Measurements from ENCODE around the gene CYP3A4. TPM values are rescaled to one million over a fixed set of nuclear protein-coding genes. Genes with fewer than 3 reads are reported as not detected.
"Not testable (repeated sequence)": the region's sequence is repeated elsewhere in the genome, so short reads cannot be mapped to it uniquely, and the experiment has no call there.

The CYP3A4 gene
- total and polyA plus RNA-seq, 12 donors = 0.14 to 34.6 (median 1.00) TPM

DNA sequence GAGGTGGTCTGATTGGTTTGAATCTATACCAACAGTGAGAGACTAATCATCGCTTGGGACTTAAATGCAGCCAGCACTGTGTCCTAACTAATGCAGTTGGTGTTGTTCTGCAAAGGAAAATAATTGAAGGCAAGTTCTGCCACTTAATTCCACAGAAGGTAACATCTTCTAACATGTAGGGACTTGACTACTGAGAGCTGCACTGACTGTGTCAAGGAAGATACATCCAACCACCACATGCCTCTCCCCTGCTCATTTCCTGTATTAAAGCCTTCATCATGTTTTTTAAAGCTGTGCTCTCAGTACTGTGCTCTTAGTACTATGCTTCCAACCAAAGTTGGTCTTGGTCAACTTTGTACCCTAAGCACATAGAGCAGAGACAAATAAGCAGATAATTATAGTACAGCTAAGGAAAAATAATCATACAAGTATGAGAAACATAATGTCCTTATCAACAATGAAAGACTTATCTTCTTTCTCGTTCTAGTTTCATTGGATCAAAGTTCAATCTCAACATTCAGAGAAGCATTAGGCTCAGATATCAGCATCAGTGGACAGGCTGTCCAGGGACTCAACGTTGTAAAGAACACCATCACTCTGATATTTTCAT is 2.8 kb upstream of the CYP3A4 start:
- Histone ChIP-seq H3K9me3 (replicated peaks in 1 of 3) (no peaks in the 10 kb centered on the region), H3K27me3 (no peaks in the 10 kb centered on the region), H3K36me3 (replicated peaks in 1 of 2) (no peaks in the 10 kb centered on the region), H3K27ac (no peak overlapping the region), H3K4me3 (no peak overlapping the region), H3K4me1 (replicated peaks in 1 of 2) (peaks cover 0 to 6% of the 10 kb centered on the region in 2 donors)
- TF ChIP-seq POLR2A (IDR thresholded peaks at IDR 0.05) (no peak), CTCF (IDR thresholded peaks at IDR 0.05) (no peak)
- WGBS, 4 donors = 77 to 89% (median 85%) methylated on average over 3 of the region's 3 CpGs
- DNase-seq = no peak
- intact Hi-C loops (cut with DNase I) = no loop called here

DNA sequence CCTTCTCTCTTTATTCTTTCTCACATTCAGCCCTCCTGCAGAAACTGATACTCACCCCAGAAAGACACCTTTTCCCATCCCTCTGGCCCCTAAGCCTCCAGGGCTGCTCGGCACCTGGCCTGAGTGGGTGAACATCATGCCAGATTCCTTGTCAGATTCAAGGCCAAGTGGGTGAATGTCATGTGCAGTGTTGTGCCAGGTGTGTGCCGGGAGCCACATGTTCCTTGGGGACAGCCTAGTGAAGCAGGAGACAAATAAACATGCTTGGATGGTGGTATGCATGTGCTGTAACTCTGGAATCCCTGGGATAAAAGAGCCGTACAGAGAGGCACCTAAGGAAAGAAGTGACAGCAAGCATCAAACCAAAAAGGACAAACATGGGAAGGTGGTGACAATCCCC is 1.7 kb upstream of the CYP3A4 start:
- intact Hi-C loops (cut with DNase I); H3K4me3 ChIP-seq; H3K27me3 ChIP-seq; DNase-seq; H3K4me1 ChIP-seq (replicated peaks in 1 of 2); H3K36me3 ChIP-seq (replicated peaks in 1 of 2); H3K27ac ChIP-seq; H3K9me3 ChIP-seq (replicated peaks in 1 of 3): not testable (repeated sequence)
- 73 to 89% (median 85%) methylated on average over 3 of the region's 3 CpGs for WGBS, 4 donors

- intact Hi-C loops (cut with DNase I) = no loop called here
- DNase-seq = no peak
- no peaks in the 10 kb centered on the region for H3K36me3 ChIP-seq (replicated peaks in 1 of 2)
- no peaks in the 10 kb centered on the region for H3K9me3 ChIP-seq (replicated peaks in 1 of 3)
- no peak overlapping the region for H3K27ac ChIP-seq
- H3K4me1 ChIP-seq (replicated peaks in 1 of 2) = no peaks in the 10 kb centered on the region
- no peak for TF ChIP-seq POLR2A (IDR thresholded peaks at IDR 0.05)
- TF ChIP-seq CTCF (IDR thresholded peaks at IDR 0.05) = no peak
- no peaks in the 10 kb centered on the region for H3K27me3 ChIP-seq
- 73 to 83% (median 79%) methylated on average over 4 to 5 of the region's 5 CpGs for WGBS, 4 donors
- H3K4me3 ChIP-seq = no peak overlapping the region
These were observed 1.7 kb downstream of the CYP3A4 start for GRCh38 chr7:99782012-99782953.

GRCh38 chr7:99780588-99780987 is 3.4 kb downstream of the CYP3A4 start:
- DNase-seq = no peak

More at GRCh38 chr7:99780588-99780987, 3.4 kb downstream of the CYP3A4 start:
- Histone ChIP-seq H3K4me1 (replicated peaks in 1 of 2) (no peaks in the 10 kb centered on the region), H3K36me3 (replicated peaks in 1 of 2) (no peaks in the 10 kb centered on the region), H3K9me3 (replicated peaks in 1 of 3) (no peaks in the 10 kb centered on the region), H3K4me3 (no peak overlapping the region), H3K27ac (no peak overlapping the region), H3K27me3 (no peaks in the 10 kb centered on the region)
- 85 to 94% (median 93%) methylated on average over 1 of the region's 1 CpG for WGBS, 4 donors
- intact Hi-C loops (cut with DNase I) = no loop called here
- no peak for TF ChIP-seq CTCF (IDR thresholded peaks at IDR 0.05)
- TF ChIP-seq POLR2A (IDR thresholded peaks at IDR 0.05) = no peak

Data from adrenal gland (tissue), 12 donors.